Measurements from ENCODE around the gene SMARCA2.

Gene SMARCA2

DNA sequence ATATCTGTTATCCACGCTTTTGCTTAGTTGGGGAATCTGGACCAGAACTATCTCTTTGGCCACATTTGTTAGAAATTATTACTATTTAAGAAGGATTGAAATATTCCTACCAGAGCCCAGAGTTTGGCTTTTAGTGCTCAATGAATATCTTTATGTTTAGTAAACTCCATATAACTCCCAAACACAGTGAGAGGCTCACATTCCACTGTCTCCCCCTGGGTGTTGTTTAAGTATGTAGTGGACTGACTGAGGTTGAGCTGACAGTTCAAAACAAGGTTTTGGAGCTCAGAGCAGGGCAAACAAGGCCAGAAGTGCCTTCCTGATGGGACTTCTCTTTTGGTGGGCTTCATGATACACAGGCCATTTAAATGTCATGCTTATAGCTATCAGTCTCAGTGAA, 216.0 kb downstream of the SMARCA2 start:
- Histone ChIP-seq H3K4me1 (ENCODE audit: control insufficient read depth, insufficient read depth, low read length, poor library complexity, severe bottlenecking) (no peaks in the 10 kb centered on the region), H3K36me3 (ENCODE audit: control insufficient read depth, insufficient read depth, low read length) (no peaks in the 10 kb centered on the region), H3K27ac (ENCODE audit: insufficient read depth, low read length, poor library complexity, severe bottlenecking) (no peak overlapping the region), H3K27me3 (replicated peaks; ENCODE audit: control insufficient read depth, insufficient read depth, low read length, poor library complexity, severe bottlenecking) (no peaks in the 10 kb centered on the region), H3K4me3 (ENCODE audit: insufficient read depth, low read depth, low read length, poor library complexity, severe bottlenecking) (no peak overlapping the region), H3K9me3 (ENCODE audit: control insufficient read depth, low read length) (no peaks in the 10 kb centered on the region)
- no peak for DNase-seq

DNA sequence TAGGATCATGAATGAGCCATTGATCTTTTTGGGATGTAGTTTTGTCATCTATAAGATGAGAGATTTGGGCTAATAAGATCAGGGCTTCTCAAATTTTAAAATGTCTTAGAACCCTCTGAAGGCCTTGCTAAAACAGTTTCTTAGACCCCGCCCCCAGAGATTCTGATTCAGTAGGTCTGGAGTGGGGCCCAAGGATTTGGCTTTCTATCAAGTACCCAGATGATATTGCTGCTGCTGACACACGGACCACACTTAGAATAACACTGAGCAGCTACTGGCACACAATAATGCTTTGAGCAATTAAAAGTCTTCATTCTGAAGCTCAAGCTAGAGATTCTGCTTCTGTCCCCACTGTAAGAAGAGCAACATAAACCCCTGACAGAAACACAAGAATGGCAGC, 216.7 kb downstream of the SMARCA2 start:
- Histone ChIP-seq H3K4me3 (ENCODE audit: insufficient read depth, low read depth, low read length, poor library complexity, severe bottlenecking) (no peak overlapping the region), H3K36me3 (ENCODE audit: control insufficient read depth, insufficient read depth, low read length) (no peaks in the 10 kb centered on the region), H3K9me3 (ENCODE audit: control insufficient read depth, low read length) (no peaks in the 10 kb centered on the region), H3K27ac (ENCODE audit: insufficient read depth, low read length, poor library complexity, severe bottlenecking) (no peak overlapping the region), H3K4me1 (ENCODE audit: control insufficient read depth, insufficient read depth, low read length, poor library complexity, severe bottlenecking) (no peaks in the 10 kb centered on the region), H3K27me3 (replicated peaks; ENCODE audit: control insufficient read depth, insufficient read depth, low read length, poor library complexity, severe bottlenecking) (no peaks in the 10 kb centered on the region)
- no peak for DNase-seq

DNA sequence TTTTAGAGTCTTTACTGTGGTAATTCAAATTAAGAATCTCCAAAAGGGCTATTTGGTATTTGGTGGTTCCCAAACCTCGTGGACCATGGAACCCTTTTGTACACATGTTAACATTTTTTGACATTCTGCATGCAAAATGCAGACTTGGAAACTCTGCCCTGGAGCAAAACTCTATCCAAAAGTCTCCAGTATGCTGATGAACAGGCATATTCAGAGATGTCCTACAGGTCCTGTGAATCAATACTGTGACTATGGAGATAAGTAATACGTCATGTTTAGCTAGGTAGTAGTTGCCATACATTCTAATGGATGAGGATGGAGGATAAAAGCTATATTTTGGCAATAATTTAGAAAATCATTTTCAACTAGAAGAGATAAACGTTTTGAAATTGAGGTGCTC, 218.1 kb downstream of the SMARCA2 start:
- Histone ChIP-seq H3K9me3 (ENCODE audit: control insufficient read depth, low read length) (no peaks in the 10 kb centered on the region), H3K36me3 (ENCODE audit: control insufficient read depth, insufficient read depth, low read length) (no peaks in the 10 kb centered on the region), H3K4me1 (ENCODE audit: control insufficient read depth, insufficient read depth, low read length, poor library complexity, severe bottlenecking) (no peaks in the 10 kb centered on the region), H3K27ac (ENCODE audit: insufficient read depth, low read length, poor library complexity, severe bottlenecking) (no peak overlapping the region), H3K4me3 (ENCODE audit: insufficient read depth, low read depth, low read length, poor library complexity, severe bottlenecking) (no peak overlapping the region), H3K27me3 (replicated peaks; ENCODE audit: control insufficient read depth, insufficient read depth, low read length, poor library complexity, severe bottlenecking) (no peaks in the 10 kb centered on the region)
- no peak for DNase-seq

DNA sequence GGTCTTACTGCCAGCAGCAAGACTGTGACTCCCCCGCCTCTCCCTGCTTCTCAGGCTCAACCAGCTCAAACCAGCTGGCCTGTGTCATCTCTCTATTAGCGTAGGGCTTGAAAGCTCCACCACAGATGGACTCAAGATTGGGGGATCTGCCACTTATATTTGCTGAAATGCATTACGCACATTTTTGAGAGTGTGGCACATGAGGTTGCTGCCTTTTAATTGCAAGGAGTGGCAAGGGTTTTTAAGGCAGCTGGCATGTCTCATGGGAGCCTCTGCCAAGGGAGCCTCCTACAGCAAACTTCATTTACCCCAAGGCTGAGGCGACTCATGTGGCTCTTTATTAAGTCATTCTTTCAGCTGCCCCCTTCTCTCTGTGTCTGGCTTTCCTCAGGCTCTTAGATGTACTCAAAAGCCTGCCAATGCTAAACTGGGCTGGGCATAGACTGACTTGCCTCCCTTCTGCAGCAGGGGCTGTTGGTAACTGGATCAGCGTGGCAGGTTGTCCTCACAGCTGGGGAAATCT, 219.3 kb downstream of the SMARCA2 start:
- Histone ChIP-seq H3K9me3 (ENCODE audit: control insufficient read depth, low read length) (no peaks in the 10 kb centered on the region), H3K36me3 (ENCODE audit: control insufficient read depth, insufficient read depth, low read length) (no peaks in the 10 kb centered on the region), H3K27ac (ENCODE audit: insufficient read depth, low read length, poor library complexity, severe bottlenecking) (no peak overlapping the region), H3K4me1 (ENCODE audit: control insufficient read depth, insufficient read depth, low read length, poor library complexity, severe bottlenecking) (no peaks in the 10 kb centered on the region), H3K27me3 (replicated peaks; ENCODE audit: control insufficient read depth, insufficient read depth, low read length, poor library complexity, severe bottlenecking) (no peaks in the 10 kb centered on the region), H3K4me3 (ENCODE audit: insufficient read depth, low read depth, low read length, poor library complexity, severe bottlenecking) (no peak overlapping the region)
- DNase-seq: no peak

DNA sequence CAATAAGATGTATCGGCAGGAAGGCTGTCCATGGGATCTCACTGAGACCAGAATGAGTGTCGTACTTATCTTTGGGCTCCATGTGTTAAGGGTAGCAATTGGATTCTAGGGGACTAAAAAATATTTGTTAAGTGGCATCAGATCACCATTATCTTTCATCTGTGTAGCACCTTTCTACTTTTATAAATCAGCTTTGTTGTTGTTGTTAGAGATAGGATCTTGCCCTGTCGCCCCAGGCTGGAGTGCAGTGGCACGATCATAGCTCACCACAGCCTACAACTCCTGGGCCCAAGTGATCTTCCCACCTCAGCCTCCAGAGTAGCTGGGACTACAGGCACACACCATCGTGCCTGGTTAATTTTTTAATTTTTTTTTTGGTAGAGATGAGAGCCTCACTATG, 220.5 kb downstream of the SMARCA2 start:
- H3K27ac ChIP-seq (ENCODE audit: insufficient read depth, low read length, poor library complexity, severe bottlenecking): no peak overlapping the region
- no peak for DNase-seq

DNA sequence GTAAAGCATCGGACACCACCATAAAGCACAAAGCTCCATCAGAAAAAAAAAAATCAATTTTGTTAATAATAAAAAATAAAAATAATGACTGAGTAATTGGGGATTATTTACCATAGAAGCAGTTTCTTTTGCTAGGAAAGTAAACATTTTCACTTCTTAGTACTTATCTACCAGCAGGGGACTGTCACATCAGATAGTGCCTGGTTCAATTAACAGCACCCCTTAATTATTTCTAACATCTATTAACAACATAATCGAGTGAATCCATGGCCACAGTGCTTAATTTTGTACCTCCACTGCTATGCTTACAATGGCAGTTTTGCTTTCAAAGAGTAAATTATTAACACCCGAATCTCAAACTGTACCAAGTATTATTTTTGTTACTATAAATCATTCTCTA, 221.7 kb downstream of the SMARCA2 start:
- no peaks in the 10 kb centered on the region for H3K27me3 ChIP-seq (replicated peaks; ENCODE audit: control insufficient read depth, insufficient read depth, low read length, poor library complexity, severe bottlenecking)
- H3K4me3 ChIP-seq (ENCODE audit: insufficient read depth, low read depth, low read length, poor library complexity, severe bottlenecking): no peak overlapping the region
- no peaks in the 10 kb centered on the region for H3K9me3 ChIP-seq (ENCODE audit: control insufficient read depth, low read length)
- no peak for DNase-seq
- H3K36me3 ChIP-seq (ENCODE audit: control insufficient read depth, insufficient read depth, low read length): no peaks in the 10 kb centered on the region
- no peak overlapping the region for H3K27ac ChIP-seq (ENCODE audit: insufficient read depth, low read length, poor library complexity, severe bottlenecking)
- no peaks in the 10 kb centered on the region for H3K4me1 ChIP-seq (ENCODE audit: control insufficient read depth, insufficient read depth, low read length, poor library complexity, severe bottlenecking)

More for the DNA sequence above, 220.5 kb downstream of the SMARCA2 start:
- H3K27me3 ChIP-seq (replicated peaks; ENCODE audit: control insufficient read depth, insufficient read depth, low read length, poor library complexity, severe bottlenecking): no peaks in the 10 kb centered on the region
- no peaks in the 10 kb centered on the region for H3K4me1 ChIP-seq (ENCODE audit: control insufficient read depth, insufficient read depth, low read length, poor library complexity, severe bottlenecking)
- no peak overlapping the region for H3K4me3 ChIP-seq (ENCODE audit: insufficient read depth, low read depth, low read length, poor library complexity, severe bottlenecking)
- no peaks in the 10 kb centered on the region for H3K9me3 ChIP-seq (ENCODE audit: control insufficient read depth, low read length)
- no peaks in the 10 kb centered on the region for H3K36me3 ChIP-seq (ENCODE audit: control insufficient read depth, insufficient read depth, low read length)

DNA sequence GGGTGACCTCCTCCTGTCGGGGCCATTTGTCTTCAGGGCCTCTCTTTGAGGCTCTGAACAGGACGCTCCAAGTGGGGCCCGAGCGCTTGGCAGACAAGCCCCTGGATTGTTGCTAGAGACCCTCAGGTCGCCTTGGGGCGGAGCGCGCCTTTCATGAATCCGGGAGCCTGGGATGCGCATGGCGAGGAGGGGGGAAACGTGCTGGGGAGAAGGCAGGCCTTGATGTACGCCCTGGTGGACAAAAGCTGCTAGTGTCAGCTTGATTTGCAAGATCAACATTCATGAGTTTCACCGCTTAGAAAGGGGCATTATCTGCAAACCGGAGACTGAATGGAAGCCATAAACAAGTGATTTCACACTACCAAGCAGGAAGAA, 226.3 kb downstream of the SMARCA2 start:
- no peaks in the 10 kb centered on the region for H3K36me3 ChIP-seq (ENCODE audit: control insufficient read depth, insufficient read depth, low read length)
- peak overlapping the region; percentile 49 for H3K4me3 ChIP-seq (ENCODE audit: insufficient read depth, low read depth, low read length, poor library complexity, severe bottlenecking)
- H3K4me1 ChIP-seq (ENCODE audit: control insufficient read depth, insufficient read depth, low read length, poor library complexity, severe bottlenecking): peaks cover 4% of the 10 kb centered on the region
- no peaks in the 10 kb centered on the region for H3K27me3 ChIP-seq (replicated peaks; ENCODE audit: control insufficient read depth, insufficient read depth, low read length, poor library complexity, severe bottlenecking)
- H3K9me3 ChIP-seq (ENCODE audit: control insufficient read depth, low read length): no peaks in the 10 kb centered on the region
- no peak overlapping the region for H3K27ac ChIP-seq (ENCODE audit: insufficient read depth, low read length, poor library complexity, severe bottlenecking)
- DNase-seq: no peak

DNA sequence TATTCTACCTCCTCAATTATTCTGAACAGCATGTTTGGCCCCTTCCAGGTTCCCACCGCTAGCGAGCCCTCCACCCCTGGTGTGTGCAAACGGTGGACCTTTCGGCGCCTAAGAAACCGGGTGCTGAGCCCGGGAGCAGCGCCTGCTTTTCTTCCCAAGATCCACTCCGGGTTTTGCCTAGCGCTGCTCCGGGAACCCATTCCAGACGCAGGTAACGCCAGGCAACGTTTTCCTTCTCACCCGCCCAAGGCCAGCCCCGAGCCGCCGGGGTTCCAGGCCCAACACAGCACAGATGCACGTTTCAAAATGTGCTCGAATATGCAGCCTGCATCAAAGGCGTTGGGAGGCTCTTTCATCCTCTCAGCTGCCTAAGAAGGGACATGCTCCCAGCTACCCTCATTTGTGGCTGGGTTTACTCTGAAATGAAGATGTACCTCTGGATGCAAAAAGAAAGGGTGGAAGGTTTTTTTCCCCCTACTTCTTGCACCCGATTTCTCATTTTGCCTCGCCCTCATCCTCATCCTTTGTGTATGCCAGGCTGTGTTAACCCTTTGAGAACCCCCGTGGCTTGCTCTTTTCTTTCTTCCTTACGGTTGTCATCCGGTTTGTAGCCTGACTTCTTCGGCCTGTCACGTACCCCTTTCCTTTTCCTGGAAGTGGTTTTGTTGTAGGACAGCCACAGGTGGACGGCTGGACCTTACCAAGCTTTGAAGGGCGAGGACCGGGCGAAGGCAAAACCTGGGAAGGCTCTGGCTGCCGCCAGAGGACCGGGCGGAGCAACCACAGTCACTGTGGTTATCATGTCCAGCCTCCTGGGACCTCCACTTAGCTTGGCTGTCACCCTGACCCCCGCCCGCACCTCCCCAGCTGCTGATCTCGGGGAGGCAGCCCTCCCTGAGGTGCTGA, 226.9 kb downstream of the SMARCA2 start:
- Histone ChIP-seq H3K4me1 (ENCODE audit: control insufficient read depth, insufficient read depth, low read length, poor library complexity, severe bottlenecking) (peaks cover 4% of the 10 kb centered on the region), H3K36me3 (ENCODE audit: control insufficient read depth, insufficient read depth, low read length) (no peaks in the 10 kb centered on the region), H3K4me3 (ENCODE audit: insufficient read depth, low read depth, low read length, poor library complexity, severe bottlenecking) (peak overlapping the region; percentile 49), H3K9me3 (ENCODE audit: control insufficient read depth, low read length) (no peaks in the 10 kb centered on the region), H3K27ac (ENCODE audit: insufficient read depth, low read length, poor library complexity, severe bottlenecking) (no peak overlapping the region), H3K27me3 (replicated peaks; ENCODE audit: control insufficient read depth, insufficient read depth, low read length, poor library complexity, severe bottlenecking) (no peaks in the 10 kb centered on the region)
- DNase-seq: peak; percentile 5 to 27 (median 20)

DNA sequence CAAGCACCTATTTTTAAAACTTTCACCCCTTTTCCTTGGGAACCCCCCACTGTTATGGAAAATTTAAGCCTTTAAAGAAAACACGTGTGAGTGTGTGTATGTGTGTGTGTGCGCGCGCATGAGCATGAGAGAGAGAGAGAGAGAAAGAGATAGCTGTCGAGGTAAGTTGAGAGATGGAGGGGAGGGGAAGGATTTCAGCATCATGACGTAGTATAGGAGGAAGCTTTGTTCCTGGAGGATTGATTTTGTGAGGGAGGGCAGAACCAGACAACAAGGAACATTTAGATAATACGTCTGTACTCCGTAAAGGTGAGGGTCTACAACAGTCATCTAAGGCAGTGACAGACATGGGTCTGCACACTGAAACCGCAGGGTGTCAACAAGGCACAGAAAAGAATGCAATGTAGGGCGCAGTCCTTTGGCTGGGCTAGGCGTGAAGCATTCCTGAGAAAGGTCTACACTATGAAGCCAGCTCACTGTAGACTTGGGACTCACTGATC, 227.7 kb downstream of the SMARCA2 start:
- no peaks in the 10 kb centered on the region for H3K27me3 ChIP-seq (replicated peaks; ENCODE audit: control insufficient read depth, insufficient read depth, low read length, poor library complexity, severe bottlenecking)
- H3K27ac ChIP-seq (ENCODE audit: insufficient read depth, low read length, poor library complexity, severe bottlenecking): no peak overlapping the region
- no peak for DNase-seq
- no peaks in the 10 kb centered on the region for H3K36me3 ChIP-seq (ENCODE audit: control insufficient read depth, insufficient read depth, low read length)
- H3K4me3 ChIP-seq (ENCODE audit: insufficient read depth, low read depth, low read length, poor library complexity, severe bottlenecking): peak overlapping the region; percentile 49
- peaks cover 4% of the 10 kb centered on the region for H3K4me1 ChIP-seq (ENCODE audit: control insufficient read depth, insufficient read depth, low read length, poor library complexity, severe bottlenecking)
- no peaks in the 10 kb centered on the region for H3K9me3 ChIP-seq (ENCODE audit: control insufficient read depth, low read length)

All from effector memory CD4-positive, alpha-beta T cell (primary cell).